ENCODE results near the gene ZBTB12. TPM values are rescaled to one million over a fixed set of nuclear protein-coding genes. Genes with fewer than 3 reads are reported as not detected.

The ZBTB12 gene
- total and polyA plus RNA-seq, 2 of the 8 experiments (the other 6 are each of a cell fraction or from before 2014, with no cell fraction given): 20.7 to 40.8 TPM

DNA sequence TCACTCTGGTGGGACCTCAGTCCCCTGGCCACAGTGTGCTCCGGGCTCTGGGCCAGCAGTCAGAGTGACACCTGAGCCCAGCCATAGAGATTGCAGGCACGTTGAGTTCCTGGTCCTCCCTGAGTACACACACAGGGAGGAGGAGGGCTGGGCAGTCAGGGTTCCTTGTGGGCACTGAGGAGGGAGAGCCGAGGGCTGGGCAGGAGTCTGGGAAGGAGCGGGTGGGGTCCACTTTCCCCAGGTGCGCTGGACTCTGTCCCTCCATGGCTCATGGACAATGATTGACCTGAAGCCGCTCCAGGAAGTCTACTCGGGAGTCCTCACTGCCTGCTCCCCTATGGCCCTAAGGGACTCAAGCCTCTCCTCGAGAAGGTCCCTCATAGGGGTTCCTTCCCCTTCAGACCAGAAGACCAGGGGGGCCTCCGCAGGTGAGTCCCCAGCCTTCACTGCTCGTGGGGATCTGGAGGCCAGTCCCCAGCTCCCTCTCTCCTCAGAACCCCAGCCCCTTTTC lies 24.2 kb downstream of the ZBTB12 start:
- POLR2A ChIA-PET (ENCODE audit: partially characterized antibody): interaction anchor here (1.1 to 5.6 kb wide), 7 partner anchors 10 to 82 kb away, joined by 3 to 47 read pairs (median 4); partner anchors contain the start of genes HSPA1B, NEU1 and VARS1
- no peaks in the 10 kb centered on the region for H3K27me3 ChIP-seq (replicated peaks in 1 of 4; ENCODE audit: control insufficient read depth in 3 of 4, extremely low read depth in 1 of 4, insufficient read depth in 3 of 4, low read length in 3 of 4)
- TF ChIP-seq POLR2A (IDR thresholded peaks at IDR 0.05; ENCODE audit: control extremely low read depth in 1 of 2, low read depth in 2 of 2, low read length in 2 of 2): no peak
- TF ChIP-seq TEAD4 (IDR thresholded peaks at IDR 0.05; ENCODE audit: low read depth, low read length): no peak
- TF ChIP-seq EZH2 (IDR thresholded peaks at IDR 0.05; ENCODE audit: low read depth, low read length, severe bottlenecking): no peak
- no peak for TF ChIP-seq KDM4A (IDR thresholded peaks at IDR 0.05; ENCODE audit: low read depth, low read length, severe bottlenecking)
- TF ChIP-seq SP2 (IDR thresholded peaks at IDR 0.05; ENCODE audit: low read length): no peak
- TF ChIP-seq SP1 (IDR thresholded peaks at IDR 0.05; ENCODE audit: low read depth, low read length): no peak
- TF ChIP-seq CTBP2 (IDR thresholded peaks at IDR 0.05; ENCODE audit: borderline replicate concordance, insufficient read depth, insufficient read length, low read length): no peak
- no peak for TF ChIP-seq TBP (IDR thresholded peaks at IDR 0.05; ENCODE audit: low read depth, low read length)
- TF ChIP-seq CHD1 (IDR thresholded peaks at IDR 0.05; ENCODE audit: low read depth, low read length): no peak
- no peak for TF ChIP-seq CBX8 (IDR thresholded peaks at IDR 0.05; ENCODE audit: borderline replicate concordance, low read depth, low read length)

More for the DNA sequence above, 24.2 kb downstream of the ZBTB12 start:
- H3K14ac ChIP-seq (ENCODE audit: insufficient read length): no peak overlapping the region
- H3K4ac ChIP-seq (replicated peaks; ENCODE audit: insufficient read length, low read depth, low read length): no peak overlapping the region
- no peak overlapping the region for H2AFZ ChIP-seq (ENCODE audit: low read length)
- H3K79me1 ChIP-seq (ENCODE audit: low read depth, low read length): no peaks in the 10 kb centered on the region; the same call in 1 of the 2 replicates
- H3K4me1 ChIP-seq (replicated peaks in 1 of 4; ENCODE audit: control insufficient read depth in 3 of 4, insufficient read depth in 4 of 4, low read length in 3 of 4): peaks cover 0 to 11% (median 0%) of the 10 kb centered on the region in 4 experiments; a peak in 1 of 7 replicates
- no peak for DNase-seq (ENCODE audit: low read depth in 1 of 2, low spot score in 2 of 2)
- H2AK5ac ChIP-seq (ENCODE audit: low read depth, low read length): 0 out of 2 replicates have a peak overlapping the region, but pooled peaks have one; percentile 8
- no peak overlapping the region for H4K8ac ChIP-seq (ENCODE audit: extremely low read depth, insufficient read depth, low read length)
- WGBS, 2 experiments (ENCODE audit: extremely low coverage in 1 of 2, insufficient coverage in 1 of 2, insufficient read length in 1 of 2, insufficient replicate concordance in 2 of 2, low coverage in 1 of 2, low lambda C conversion rate in 2 of 2, missing lambda C conversion rate in 1 of 2): 86% methylated on average over 7 of the region's 10 CpGs; no CpG with 5 or more reads in 1 of the 2 experiments
- no peak overlapping the region for H2BK5ac ChIP-seq (ENCODE audit: low read depth, low read length)
- no peak overlapping the region for H4K5ac ChIP-seq (ENCODE audit: insufficient read length, low read depth, low read length)
- H2BK12ac ChIP-seq (ENCODE audit: low read depth, low read length): no peak overlapping the region
- H3K27ac ChIP-seq (ENCODE audit: low read depth, low read length): no peak overlapping the region
- H3K56ac ChIP-seq (replicated peaks; ENCODE audit: insufficient read length, low read depth, low read length): no peak overlapping the region
- H2BK15ac ChIP-seq (ENCODE audit: low read length): 0 out of 2 replicates have a peak overlapping the region, but pooled peaks have one; percentile 8
- H2BK120ac ChIP-seq (replicated peaks; ENCODE audit: low read depth, low read length): no peak overlapping the region
- H3K9ac ChIP-seq (replicated peaks in 1 of 4; ENCODE audit: extremely low read depth in 1 of 4, low read depth in 3 of 4, low read length in 3 of 4): no peak overlapping the region
- no peak overlapping the region for H4K91ac ChIP-seq (replicated peaks; ENCODE audit: insufficient read length, low read length)
- H3K36me3 ChIP-seq (ENCODE audit: control insufficient read depth in 2 of 4, insufficient read depth in 4 of 4, low read length in 3 of 4): peaks cover 11 to 29% (median 24%) of the 10 kb centered on the region in 4 experiments; a peak in 7 of 8 replicates
- H3K4me2 ChIP-seq (ENCODE audit: insufficient read depth in 1 of 2, low read depth in 2 of 2, low read length in 2 of 2): no peak overlapping the region
- no peaks in the 10 kb centered on the region for H3K9me3 ChIP-seq (ENCODE audit: insufficient read depth in 2 of 2, low read depth in 1 of 2, low read length in 1 of 2)
- no peak overlapping the region for H2BK20ac ChIP-seq (ENCODE audit: low read length)
- CTCF ChIA-PET (ENCODE audit: partially characterized antibody): interaction anchor here (0.6 to 8.1 kb wide), 5 partner anchors 10 to 87 kb away, joined by 3 to 59 read pairs (median 3); no protein-coding TSS in a partner anchor
- no peak overlapping the region; the same call in 1 of the 2 replicates for H3K18ac ChIP-seq (ENCODE audit: extremely low read depth, low read length)
- no peak for FAIRE-seq
- H3K23me2 ChIP-seq (ENCODE audit: low read depth, low read length): no peaks in the 10 kb centered on the region
- H3K4me3 ChIP-seq (ENCODE audit: extremely low read depth in 1 of 4, insufficient read depth in 2 of 4, low read depth in 3 of 4, low read length in 4 of 4): no peak overlapping the region
- H3K79me2 ChIP-seq (ENCODE audit: control insufficient read depth in 1 of 2, insufficient read depth in 2 of 2, low read length in 2 of 2): no peaks in the 10 kb centered on the region
- no peak overlapping the region for H3K23ac ChIP-seq (ENCODE audit: insufficient read length)
- H4K20me1 ChIP-seq (replicated peaks in 1 of 2; ENCODE audit: control insufficient read depth in 1 of 2, insufficient read depth in 2 of 2, low read length in 2 of 2): peaks cover 2 to 11% of the 10 kb centered on the region in 2 experiments
